ENCODE measurements around the gene ATP11A. TPM values are rescaled to one million over a fixed set of nuclear protein-coding genes. Genes with fewer than 3 reads are reported as not detected.

The ATP11A gene
- total RNA-seq, 1 donor from 2014 or later: 6.1 TPM

GRCh38 chr13:112773601-112774447 is 84.0 kb downstream of the ATP11A start:
- Histone ChIP-seq H3K4me3 (ENCODE audit: low read depth, low read length) (no peak overlapping the region), H3K36me3 (ENCODE audit: control insufficient read depth, insufficient read depth, low read length) (no peaks in the 10 kb centered on the region), H3K27me3 (ENCODE audit: control insufficient read depth, insufficient read depth, low read length) (no peaks in the 10 kb centered on the region)
- TF ChIP-seq CTCF (IDR thresholded peaks at IDR 0.05; ENCODE audit: insufficient read depth, low read length, severe bottlenecking): no peak
- no peak for FAIRE-seq
- no peak for DNase-seq (ENCODE audit: low read depth)

GRCh38 chr13:112774448-112774792 is 84.6 kb downstream of the ATP11A start:
- H3K4me3 ChIP-seq (ENCODE audit: low read depth, low read length): no peak overlapping the region
- DNase-seq (ENCODE audit: low read depth) (no peak), FAIRE-seq (no peak)
- no peaks in the 10 kb centered on the region for H3K27me3 ChIP-seq (ENCODE audit: control insufficient read depth, insufficient read depth, low read length)
- TF ChIP-seq CTCF (IDR thresholded peaks at IDR 0.05; ENCODE audit: insufficient read depth, low read length, severe bottlenecking): no peak
- no peaks in the 10 kb centered on the region for H3K36me3 ChIP-seq (ENCODE audit: control insufficient read depth, insufficient read depth, low read length)

- no peak for TF ChIP-seq CTCF (IDR thresholded peaks at IDR 0.05; ENCODE audit: insufficient read depth, low read length, severe bottlenecking)
- no peak for FAIRE-seq
- no peak overlapping the region for H3K4me3 ChIP-seq (ENCODE audit: low read depth, low read length)
- DNase-seq (ENCODE audit: low read depth): no peak
- no peaks in the 10 kb centered on the region for H3K36me3 ChIP-seq (ENCODE audit: control insufficient read depth, insufficient read depth, low read length)
- no peaks in the 10 kb centered on the region for H3K27me3 ChIP-seq (ENCODE audit: control insufficient read depth, insufficient read depth, low read length)
Observed at GRCh38 chr13:112774829-112775565, 85.2 kb downstream of the ATP11A start.

GRCh38 chr13:112775791-112776279 is 86.0 kb downstream of the ATP11A start:
- H3K4me3 ChIP-seq (ENCODE audit: low read depth, low read length): no peak overlapping the region
- no peaks in the 10 kb centered on the region for H3K27me3 ChIP-seq (ENCODE audit: control insufficient read depth, insufficient read depth, low read length)
- DNase-seq (ENCODE audit: low read depth): no peak
- H3K36me3 ChIP-seq (ENCODE audit: control insufficient read depth, insufficient read depth, low read length): no peaks in the 10 kb centered on the region
- TF ChIP-seq CTCF (IDR thresholded peaks at IDR 0.05; ENCODE audit: insufficient read depth, low read length, severe bottlenecking): no peak
- FAIRE-seq: no peak

- no peak for FAIRE-seq
- no peak for TF ChIP-seq CTCF (IDR thresholded peaks at IDR 0.05; ENCODE audit: insufficient read depth, low read length, severe bottlenecking)
- no peaks in the 10 kb centered on the region for H3K27me3 ChIP-seq (ENCODE audit: control insufficient read depth, insufficient read depth, low read length)
- no peak for DNase-seq (ENCODE audit: low read depth)
- H3K36me3 ChIP-seq (ENCODE audit: control insufficient read depth, insufficient read depth, low read length): no peaks in the 10 kb centered on the region
- no peak overlapping the region for H3K4me3 ChIP-seq (ENCODE audit: low read depth, low read length)
Observed at GRCh38 chr13:112776354-112776753, 86.5 kb downstream of the ATP11A start.
